ENCODE results near the gene RND2. TPM values are rescaled to one million over a fixed set of nuclear protein-coding genes. Genes with fewer than 3 reads are reported as not detected.

The RND2 gene
- total and polyA plus RNA-seq, 2 of the 13 experiments (the other 11 are each of a cell fraction or from before 2014, with no cell fraction given), result 0.05 to 0.11 TPM

DNA sequence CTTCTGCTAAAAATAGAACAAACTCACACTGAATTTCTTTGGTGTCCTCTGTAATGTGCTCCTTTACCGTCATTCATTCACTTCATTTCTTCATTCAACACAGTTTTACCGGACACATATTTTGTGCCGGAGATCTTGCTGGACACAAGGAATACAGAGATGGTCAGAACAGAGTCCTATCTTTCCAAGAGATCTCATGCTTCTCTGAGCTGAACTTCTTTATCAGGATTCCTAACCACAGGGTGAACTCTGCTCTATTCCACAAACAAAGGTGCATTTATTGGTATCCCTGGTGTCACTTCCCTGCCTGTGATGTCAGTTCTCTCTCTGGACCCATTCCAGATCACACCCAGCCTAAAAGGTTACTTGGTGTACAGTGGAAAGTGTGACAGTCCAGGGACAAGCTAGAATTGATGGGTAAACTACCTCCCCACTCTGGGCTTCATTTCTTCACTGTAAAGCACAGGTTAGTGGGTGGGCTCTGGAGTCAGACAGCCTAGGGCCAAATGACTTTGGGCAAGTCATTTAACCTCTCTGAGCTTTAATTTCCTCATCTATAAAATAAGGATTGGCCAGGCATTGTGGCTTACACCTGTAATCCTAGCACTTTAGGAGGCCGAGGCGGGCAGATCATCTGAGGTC, 14.2 kb upstream of the RND2 start (continued):
- TF ChIP-seq, protein P1, sequence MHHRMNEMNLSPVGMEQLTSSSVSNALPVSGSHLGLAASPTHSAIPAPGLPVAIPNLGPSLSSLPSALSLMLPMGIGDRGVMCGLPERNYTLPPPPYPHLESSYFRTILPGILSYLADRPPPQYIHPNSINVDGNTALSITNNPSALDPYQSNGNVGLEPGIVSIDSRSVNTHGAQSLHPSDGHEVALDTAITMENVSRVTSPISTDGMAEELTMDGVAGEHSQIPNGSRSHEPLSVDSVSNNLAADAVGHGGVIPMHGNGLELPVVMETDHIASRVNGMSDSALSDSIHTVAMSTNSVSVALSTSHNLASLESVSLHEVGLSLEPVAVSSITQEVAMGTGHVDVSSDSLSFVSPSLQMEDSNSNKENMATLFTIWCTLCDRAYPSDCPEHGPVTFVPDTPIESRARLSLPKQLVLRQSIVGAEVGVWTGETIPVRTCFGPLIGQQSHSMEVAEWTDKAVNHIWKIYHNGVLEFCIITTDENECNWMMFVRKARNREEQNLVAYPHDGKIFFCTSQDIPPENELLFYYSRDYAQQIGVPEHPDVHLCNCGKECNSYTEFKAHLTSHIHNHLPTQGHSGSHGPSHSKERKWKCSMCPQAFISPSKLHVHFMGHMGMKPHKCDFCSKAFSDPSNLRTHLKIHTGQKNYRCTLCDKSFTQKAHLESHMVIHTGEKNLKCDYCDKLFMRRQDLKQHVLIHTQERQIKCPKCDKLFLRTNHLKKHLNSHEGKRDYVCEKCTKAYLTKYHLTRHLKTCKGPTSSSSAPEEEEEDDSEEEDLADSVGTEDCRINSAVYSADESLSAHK (CRISPR knock-in tag; IDR thresholded peaks at IDR 0.05; ENCODE audit: borderline replicate concordance), result no peak
- no peak for TF ChIP-seq GABPA (IDR thresholded peaks at IDR 0.05; ENCODE audit: low read depth, low read length)
- peak; percentile 41 for TF ChIP-seq GABPA (CRISPR knock-in tag; IDR thresholded peaks at IDR 0.05; ENCODE audit: low read depth)
- 0 out of 2 replicates have a peak, but pooled peaks have one; percentile 9 for TF ChIP-seq CSRNP1 (CRISPR knock-in tag; IDR thresholded peaks at IDR 0.05)
- no peak for TF ChIP-seq SMARCC2 (IDR thresholded peaks at IDR 0.05)
- TF ChIP-seq DMAP1 (CRISPR knock-in tag; IDR thresholded peaks at IDR 0.05), result peak; percentile 85
- TF ChIP-seq ZNF225 (CRISPR knock-in tag; IDR thresholded peaks at IDR 0.05), result no peak
- TF ChIP-seq ZNF747 (CRISPR knock-in tag; IDR thresholded peaks at IDR 0.05; ENCODE audit: borderline replicate concordance), result peak; percentile 14; the same call in 1 of the 2 replicates
- TF ChIP-seq ARNTL (CRISPR knock-in tag; IDR thresholded peaks at IDR 0.05), result 0 out of 2 replicates have a peak, but pooled peaks have one; percentile 41
- TF ChIP-seq, protein P2, sequence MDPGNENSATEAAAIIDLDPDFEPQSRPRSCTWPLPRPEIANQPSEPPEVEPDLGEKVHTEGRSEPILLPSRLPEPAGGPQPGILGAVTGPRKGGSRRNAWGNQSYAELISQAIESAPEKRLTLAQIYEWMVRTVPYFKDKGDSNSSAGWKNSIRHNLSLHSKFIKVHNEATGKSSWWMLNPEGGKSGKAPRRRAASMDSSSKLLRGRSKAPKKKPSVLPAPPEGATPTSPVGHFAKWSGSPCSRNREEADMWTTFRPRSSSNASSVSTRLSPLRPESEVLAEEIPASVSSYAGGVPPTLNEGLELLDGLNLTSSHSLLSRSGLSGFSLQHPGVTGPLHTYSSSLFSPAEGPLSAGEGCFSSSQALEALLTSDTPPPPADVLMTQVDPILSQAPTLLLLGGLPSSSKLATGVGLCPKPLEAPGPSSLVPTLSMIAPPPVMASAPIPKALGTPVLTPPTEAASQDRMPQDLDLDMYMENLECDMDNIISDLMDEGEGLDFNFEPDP (CRISPR knock-in tag; conservative IDR thresholded peaks at IDR 0.05), result no peak
- TF ChIP-seq HCFC1 (IDR thresholded peaks at IDR 0.05; ENCODE audit: low read depth, low read length), result no peak
- TF ChIP-seq POLR2A (IDR thresholded peaks at IDR 0.05; ENCODE audit: insufficient read depth in 1 of 2, low read depth in 2 of 2, low read length in 2 of 2), result peak; percentile 43 to 71
- TF ChIP-seq ZC3H4 (CRISPR knock-in tag; IDR thresholded peaks at IDR 0.05; ENCODE audit: borderline replicate concordance), result no peak
- 0 out of 2 replicates have a peak, but pooled peaks have one; percentile 43 for TF ChIP-seq KMT2B (CRISPR knock-in tag; IDR thresholded peaks at IDR 0.05)
- TF ChIP-seq HNRNPUL1 (IDR thresholded peaks at IDR 0.05; ENCODE audit: low read depth, low read length), result no peak
- no peak for TF ChIP-seq ZNF782 (CRISPR knock-in tag; IDR thresholded peaks at IDR 0.05; ENCODE audit: borderline replicate concordance)
- TF ChIP-seq NFE2L2 (IDR thresholded peaks at IDR 0.05; ENCODE audit: low read length), result no peak
- TF ChIP-seq SYNCRIP (IDR thresholded peaks at IDR 0.05; ENCODE audit: insufficient read depth, low read depth, low read length), result no peak
- TF ChIP-seq NR2F6 (IDR thresholded peaks at IDR 0.05), result peak; percentile 80
- peak; percentile 90; the same call in 1 of the 2 replicates for TF ChIP-seq NR2F6 (CRISPR knock-in tag; IDR thresholded peaks at IDR 0.05)
- no peak for TF ChIP-seq ARNT (IDR thresholded peaks at IDR 0.05)
- peak; percentile 82; the same call in 1 of the 2 replicates for TF ChIP-seq ETV5 (CRISPR knock-in tag; IDR thresholded peaks at IDR 0.05; ENCODE audit: borderline replicate concordance)
- peak; percentile 36 for TF ChIP-seq XRCC5 (optimal IDR thresholded peaks at IDR 0.05; ENCODE audit: low read length)
- TF ChIP-seq, protein P3, sequence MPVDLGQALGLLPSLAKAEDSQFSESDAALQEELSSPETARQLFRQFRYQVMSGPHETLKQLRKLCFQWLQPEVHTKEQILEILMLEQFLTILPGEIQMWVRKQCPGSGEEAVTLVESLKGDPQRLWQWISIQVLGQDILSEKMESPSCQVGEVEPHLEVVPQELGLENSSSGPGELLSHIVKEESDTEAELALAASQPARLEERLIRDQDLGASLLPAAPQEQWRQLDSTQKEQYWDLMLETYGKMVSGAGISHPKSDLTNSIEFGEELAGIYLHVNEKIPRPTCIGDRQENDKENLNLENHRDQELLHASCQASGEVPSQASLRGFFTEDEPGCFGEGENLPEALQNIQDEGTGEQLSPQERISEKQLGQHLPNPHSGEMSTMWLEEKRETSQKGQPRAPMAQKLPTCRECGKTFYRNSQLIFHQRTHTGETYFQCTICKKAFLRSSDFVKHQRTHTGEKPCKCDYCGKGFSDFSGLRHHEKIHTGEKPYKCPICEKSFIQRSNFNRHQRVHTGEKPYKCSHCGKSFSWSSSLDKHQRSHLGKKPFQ (CRISPR knock-in tag; IDR thresholded peaks at IDR 0.05; ENCODE audit: insufficient replicate concordance), result peak; percentile 98
- peak; percentile 97 for TF ChIP-seq SAP130 (CRISPR knock-in tag; IDR thresholded peaks at IDR 0.05; ENCODE audit: low read depth)
- TF ChIP-seq ZNF616 (CRISPR knock-in tag; IDR thresholded peaks at IDR 0.05; ENCODE audit: low read depth), result no peak
- TF ChIP-seq RXRB (CRISPR knock-in tag; IDR thresholded peaks at IDR 0.05; ENCODE audit: borderline replicate concordance), result peak; percentile 90

Data from HepG2 (cell line).